ENCODE measurements around the gene NSMF.

GRCh38 chr9:137459152-137459600 lies at the start of gene NSMF:
- TF ChIP-seq CTCF (IDR thresholded peaks at IDR 0.05) (no peak), EP300 (IDR thresholded peaks at IDR 0.05) (no peak), POLR2A (IDR thresholded peaks at IDR 0.05) (no peak), POLR2AphosphoS5 (IDR thresholded peaks at IDR 0.05) (peak; percentile 72 to 87 (median 81))

Data from stomach (tissue), 4 donors.